HG03469 (cell line): ENCODE measurements around the gene FEZ2.

Experiments used
- ATAC-seq: cut with Tn5 transposase; IDR thresholded peaks from one replicate; pipeline ENCODE4 v1.9.1; 2021; ENCODE audit warnings: mild to moderate bottlenecking, moderate library complexity, moderate number of reproducible peaks; ENCODE audit not compliant: unreplicated experiment

Gene FEZ2

DNA sequence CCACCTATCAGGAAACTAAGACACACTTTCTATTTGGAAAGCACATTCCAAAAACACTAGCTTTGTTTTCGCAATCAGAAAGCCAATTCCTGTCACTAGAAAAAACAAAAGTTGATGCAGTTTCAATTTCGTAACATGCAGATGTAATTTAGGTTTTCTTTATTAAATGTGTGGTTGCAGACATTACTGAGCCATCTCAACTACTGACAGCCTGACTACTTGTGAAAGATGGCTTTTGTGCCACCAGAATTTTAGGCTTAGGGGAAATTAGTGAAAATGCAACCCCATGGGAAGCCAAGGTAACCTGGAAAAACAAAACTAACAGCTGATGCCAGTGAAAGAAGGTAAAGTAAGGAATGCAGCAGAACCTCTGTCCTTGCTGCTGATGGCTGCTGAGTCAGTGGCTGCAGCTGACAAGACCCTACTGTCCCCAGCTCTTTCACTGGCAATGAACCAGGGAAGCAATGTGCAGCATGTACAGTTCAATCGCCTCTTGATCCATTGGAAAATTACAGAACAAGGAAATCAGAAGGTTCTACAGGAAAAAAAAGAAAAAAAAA is 34.9 kb downstream of the FEZ2 start:
- no peak for ATAC-seq

DNA sequence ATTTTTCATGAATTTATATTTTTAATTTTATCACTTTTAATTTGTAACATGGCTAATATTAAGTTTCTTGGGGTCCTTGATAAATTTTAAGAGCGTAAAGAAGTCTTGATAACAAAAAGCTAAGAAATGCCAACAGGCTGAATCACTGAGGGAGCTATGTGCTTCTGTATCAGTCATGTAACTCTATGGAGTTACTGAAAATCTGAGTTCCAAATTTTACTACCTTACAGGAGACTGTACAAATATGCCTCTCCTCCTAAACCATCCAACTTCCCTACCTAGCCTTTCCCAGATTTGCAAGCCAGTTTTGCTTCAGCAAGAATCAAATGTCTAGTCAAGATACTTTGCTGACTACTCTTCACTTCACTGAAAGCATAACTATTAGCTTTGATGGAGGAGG is 35.7 kb downstream of the FEZ2 start:
- no peak for ATAC-seq

DNA sequence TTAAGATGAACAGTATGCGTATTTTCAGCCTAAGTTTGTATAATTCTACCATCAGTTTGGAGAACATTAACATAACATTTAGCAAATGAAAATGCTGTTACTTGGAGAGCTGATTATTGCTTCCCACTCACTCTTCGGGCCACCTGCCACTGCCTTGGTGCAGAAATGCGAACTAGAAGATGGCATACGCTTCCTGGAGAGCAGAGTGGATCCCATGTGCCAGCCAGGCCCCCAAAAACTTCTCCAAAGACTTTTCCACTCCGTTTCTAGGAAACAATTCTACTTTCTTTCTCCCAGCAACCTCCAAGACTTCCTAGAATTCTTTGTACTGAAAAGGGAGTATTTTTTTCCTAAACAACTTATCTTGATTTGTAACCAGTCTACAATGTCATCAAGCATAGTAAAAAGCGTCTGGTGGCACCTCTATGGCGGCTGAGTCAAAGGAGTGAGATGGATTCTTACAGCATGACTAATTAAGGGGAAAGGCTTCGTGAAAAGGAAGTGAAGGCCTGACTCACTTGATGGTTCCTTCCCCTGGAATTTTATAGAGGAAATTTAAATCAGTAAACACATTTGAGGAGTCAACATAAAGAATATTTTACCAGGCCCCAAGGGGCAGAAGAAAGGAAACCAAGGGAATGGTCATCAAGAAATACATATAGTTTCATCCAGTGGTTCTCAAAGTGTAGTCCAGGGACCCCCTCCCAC is 36.6 kb downstream of the FEZ2 start:
- ATAC-seq = no peak

DNA sequence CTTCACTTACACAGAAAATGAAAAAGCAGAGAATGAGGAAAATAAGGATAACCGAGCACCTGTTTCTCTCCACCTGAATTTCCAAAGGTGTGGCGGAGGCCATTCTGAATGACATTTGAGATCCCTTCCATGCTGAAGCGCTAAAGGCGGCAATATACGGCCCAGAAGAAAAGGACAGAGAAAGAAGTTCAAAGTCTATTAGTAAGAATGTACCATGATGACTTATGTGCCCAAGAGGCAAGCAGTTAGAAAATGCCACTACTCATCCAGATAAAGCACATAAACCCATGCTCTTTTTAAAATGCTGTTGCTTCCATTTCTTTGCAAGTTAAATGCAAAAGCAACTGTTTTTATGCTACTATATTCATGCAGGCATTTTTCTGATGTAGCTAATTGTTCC is 37.2 kb downstream of the FEZ2 start:
- no peak for ATAC-seq

DNA sequence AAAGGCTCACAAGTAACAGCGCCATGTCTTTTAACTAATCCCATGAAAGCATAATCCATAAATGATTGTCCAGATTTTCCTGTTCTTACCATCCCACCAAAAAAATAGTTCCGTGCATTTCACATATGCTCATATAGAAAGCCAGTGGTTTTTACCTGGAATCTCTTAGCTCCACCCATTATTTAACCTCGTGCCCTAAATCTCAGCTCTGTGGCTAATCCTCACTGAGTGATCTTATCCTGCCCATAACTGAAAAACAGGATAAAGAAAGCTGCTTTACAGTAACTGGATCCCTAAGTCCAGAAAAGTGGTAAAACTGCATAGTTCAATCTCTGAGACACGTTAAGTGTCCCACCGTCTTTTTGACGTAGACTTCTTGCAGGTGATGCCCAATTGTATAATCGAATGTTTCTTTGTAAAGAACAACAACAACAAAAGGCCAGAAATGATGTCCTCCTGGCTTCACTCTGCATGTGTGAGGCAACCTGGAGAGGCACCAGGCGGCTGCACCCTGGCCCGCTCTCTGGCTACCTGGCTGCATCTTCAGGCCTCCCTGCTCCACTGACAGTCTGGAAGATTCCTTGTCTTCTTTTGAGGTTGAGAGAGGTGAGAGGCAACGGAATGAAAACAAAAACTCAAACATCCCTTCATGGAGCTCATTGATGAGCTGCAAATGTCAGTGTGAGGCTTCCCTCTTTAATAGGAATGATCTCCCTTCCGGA is 38.6 kb downstream of the FEZ2 start:
- ATAC-seq = no peak

DNA sequence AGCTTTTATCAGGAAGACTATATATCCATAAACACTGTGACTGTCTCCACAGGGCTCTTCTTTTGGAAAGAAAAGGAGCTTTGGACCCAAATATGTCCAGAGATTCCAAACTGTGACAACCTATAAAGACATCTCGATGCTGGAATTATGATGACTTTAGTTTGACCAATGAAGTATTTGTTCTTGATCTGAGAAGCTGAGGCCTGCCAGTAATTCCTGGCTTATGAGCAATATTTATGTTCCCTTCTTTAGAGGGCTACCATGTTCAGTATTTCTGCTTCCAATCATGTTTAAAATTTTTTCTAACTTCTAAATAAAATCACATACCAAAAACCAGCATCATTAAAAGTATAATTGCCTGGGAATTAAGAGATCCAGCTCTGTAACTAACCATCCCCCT is 41.1 kb downstream of the FEZ2 start:
- ATAC-seq = no peak

DNA sequence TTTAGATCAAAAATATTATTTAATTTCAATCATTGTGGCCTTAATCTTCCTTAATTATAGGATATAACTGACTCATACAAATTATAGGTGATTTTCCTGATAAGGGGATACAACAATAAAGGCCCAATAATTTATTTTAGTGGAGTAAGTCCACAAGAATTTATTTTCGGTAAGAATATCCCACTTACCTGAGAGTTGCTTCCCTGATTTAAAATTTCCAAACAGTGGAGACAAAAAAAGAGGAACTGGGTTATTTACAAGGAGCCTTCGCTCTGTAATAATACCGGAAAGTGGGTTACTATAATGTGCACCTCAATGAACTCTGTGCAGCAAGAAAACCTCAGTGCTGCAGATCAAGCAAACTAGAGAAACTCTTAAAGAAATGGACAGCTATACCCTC is 42.2 kb downstream of the FEZ2 start:
- no peak for ATAC-seq

DNA sequence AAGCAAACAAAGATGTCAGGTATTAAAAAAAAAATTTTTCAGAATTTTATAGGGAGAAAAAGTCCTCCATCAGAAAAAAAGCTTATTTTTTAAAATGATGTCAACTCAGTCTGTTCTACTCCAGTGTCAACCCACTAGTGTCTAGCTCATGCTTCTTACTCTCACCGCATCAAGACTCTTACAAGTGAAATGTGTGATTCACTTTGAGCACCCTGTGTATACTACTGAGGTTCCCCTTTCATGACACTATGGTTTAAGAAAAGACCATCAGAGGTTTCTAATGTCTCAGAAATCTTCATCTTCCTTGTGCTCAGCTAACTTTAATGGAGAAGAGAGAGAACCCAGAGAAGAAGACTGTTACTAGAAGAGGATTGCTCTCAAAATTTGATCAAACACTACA is 43.4 kb downstream of the FEZ2 start:
- ATAC-seq = no peak

DNA sequence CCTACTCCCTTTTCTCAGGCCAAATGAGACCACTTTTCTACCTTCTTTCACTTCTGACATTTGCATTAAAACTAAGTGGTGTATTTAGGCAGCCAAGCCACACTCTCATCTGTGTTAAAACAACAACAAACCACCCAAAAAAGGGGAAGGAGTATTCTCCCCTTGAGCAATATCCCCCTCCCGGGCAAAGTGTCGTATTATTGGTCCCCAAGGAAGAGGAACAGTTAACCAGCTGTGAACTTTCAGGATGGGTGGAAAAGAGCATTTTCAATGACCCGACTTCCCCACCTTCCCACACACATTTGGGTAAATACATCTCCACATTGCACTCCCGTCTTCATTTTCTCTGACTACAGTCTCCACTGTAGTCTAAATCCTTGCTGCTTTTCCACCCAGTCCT is 44.3 kb downstream of the FEZ2 start:
- ATAC-seq = no peak

DNA sequence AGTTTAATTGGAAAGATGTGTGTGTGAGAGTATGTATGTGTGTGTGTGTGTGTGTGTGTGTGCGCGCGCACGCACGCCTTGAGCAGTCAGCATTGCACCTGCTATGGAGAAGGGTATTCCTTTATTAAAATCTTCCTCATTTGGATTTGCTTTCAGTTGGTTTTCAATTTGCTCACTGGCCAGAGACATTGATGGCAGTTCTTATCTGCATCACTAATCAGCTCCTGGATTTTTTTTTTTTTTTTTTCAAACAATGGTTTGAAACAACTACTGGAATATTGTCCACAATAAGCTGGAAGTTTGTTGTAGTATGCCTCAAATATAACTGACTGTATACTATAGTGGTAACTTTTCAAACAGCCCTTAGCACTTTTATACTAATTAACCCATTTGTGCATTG is 48.0 kb downstream of the FEZ2 start:
- no peak for ATAC-seq

DNA sequence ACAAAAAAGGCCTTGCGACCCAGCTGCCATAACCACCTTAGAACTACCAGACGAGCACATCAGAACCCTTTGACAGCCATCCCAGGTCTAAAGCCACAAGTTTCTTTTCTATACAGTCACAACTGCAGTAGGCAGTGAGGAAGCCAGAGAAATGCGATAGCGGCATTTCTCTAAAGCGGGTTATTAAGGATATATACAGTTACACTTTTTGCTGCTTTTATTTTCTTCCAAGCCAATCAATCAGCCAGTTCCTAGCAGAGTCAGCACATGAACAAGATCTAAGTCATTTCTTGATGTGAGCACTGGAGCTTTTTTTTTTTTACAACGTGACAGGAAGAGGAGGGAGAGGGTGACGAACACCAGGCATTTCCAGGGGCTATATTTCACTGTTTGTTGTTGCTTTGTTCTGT is 48.8 kb downstream of the FEZ2 start:
- ATAC-seq = no peak

DNA sequence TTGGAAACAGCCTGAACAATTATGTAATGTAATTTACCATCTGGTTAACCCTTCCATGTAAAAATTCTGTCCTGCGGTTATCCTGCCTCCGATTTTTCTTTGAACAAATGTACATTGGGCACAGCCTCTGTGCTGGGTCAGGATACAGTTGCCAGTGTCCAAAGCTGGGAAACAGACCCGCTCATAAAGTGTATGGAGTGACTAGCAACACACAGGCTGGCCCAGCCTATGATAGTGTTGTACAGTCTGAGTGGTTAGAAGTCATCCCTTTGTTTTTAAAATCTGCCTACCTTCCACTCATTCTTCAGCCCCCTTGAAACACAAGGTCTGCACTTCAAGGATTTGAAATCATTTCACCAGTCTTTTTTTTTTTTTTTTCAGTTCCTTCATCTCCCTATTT is 50.1 kb downstream of the FEZ2 start:
- no peak for ATAC-seq

DNA sequence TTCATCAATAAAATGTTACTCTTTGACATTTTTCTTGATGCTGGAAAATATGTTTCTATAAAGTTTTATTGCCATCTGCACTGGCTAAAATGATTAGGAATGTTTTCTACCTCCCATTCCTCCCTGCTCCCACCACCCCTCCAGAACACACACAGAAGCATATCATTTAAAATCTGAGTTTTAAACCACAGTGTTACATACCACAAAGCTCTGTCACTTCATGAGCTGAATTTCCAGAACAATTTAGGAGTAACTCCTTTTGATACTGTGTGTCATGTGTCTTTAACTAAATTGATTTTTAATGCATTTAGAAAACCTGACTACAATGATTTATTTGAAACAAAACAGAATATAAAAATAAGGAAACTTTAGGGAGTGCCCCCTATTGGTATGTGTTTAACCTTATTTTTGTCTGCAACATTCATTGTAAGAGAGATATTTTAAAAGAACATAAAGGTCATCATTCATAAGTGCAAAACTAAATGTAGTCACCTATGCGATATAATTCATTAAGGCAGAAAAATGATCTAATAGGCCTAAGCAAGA is 52.0 kb downstream of the FEZ2 start:
- ATAC-seq = no peak

DNA sequence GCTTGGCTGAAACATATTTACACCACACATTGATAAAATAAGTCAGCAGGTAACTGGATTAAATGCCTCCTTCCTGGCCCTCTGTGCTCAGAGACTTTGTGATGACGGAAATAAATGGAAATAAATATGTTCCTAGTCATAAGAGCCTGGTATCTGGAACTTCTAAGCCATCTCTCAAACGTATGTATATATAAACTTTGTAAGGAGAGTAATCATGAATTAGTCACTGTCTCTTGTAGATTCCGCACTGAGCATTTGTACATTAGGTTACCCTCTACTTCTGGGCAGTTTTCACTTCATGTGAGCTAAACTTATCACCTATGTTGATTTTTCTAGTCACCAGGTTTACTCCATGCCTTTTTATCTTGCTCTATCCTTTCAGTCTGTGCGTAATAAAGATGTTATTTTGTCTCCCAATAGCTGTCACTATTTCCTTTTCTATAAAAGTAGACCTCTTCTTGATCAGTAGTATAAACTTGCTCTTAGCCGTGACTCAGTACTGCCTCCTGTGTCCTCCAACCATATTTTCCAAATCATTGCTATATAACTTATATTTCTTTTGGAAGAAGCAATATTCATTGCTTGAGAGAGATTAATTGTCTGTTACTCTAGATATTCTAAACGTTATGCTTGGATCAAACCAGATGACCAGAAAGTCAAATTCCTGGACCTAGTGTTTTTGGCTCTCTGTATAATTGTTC is 53.2 kb downstream of the FEZ2 start:
- ATAC-seq = no peak

DNA sequence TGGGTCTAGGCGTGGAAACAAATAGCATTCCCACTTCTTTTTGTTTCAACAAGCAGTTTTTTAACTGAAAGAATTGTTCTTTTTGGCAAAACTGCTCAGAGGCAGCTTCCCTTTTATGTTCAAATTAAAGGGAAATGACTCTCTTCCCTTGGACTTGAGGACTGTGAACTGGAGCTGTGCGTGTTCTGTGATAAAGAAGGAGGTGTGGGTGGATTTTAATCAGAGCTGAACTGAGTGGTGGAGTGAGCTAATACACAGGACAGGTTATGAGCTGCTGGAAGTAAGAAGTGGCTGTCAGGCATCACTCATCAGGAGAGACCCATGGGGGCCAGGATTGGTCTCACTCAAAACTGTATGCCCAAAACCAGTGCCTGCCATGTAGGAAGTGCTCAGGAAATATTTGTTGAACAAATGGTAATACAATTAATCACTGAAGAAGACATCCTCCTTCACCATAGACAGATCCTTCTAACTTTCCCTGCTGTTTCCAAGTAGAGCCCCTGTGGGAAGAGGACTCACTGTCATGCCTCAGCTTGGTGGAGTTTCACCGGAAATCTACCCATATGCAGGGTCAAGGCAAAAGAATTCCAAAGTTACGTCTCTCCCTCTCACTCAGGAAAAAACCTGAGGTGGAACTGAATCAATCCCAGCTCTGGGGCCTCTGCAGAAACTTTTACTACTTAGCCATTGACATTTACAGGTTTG is 55.9 kb downstream of the FEZ2 start:
- ATAC-seq = no peak

DNA sequence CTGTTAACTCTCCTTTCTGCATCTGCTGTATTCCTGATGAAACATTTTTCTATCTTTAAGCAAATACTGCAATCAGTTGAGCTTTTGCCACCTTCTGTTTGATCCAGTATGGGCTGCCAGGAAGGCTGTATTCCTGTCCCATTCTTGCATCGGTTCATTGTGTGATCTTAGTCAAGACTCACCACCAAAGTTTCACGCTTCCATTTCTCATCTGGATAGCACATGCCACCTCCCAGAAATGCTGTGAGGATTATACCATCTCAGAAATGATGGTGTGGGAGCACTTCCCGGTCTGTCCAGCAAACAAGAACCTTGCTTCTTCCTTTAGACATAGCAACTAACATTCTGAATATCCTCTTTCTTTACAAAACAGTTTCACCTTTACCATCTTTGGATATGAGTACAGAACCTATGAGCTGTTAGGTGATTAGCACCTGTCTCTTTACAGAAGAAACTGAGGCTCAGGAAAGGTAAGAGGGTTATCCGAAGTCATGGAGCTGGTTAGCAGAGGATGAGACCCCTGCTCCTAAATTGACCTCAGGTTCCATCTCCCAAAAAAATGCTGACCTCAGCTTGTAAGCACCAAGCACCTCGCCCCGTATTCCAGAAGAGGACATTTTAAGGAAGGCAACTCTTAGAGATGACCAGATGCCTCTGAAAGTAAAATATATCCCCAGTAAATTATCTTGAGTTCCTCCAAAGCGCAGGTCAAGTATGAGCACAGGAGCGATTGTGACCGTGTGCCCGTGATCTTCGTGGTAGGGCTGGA is 56.8 kb downstream of the FEZ2 start:
- ATAC-seq = no peak

DNA sequence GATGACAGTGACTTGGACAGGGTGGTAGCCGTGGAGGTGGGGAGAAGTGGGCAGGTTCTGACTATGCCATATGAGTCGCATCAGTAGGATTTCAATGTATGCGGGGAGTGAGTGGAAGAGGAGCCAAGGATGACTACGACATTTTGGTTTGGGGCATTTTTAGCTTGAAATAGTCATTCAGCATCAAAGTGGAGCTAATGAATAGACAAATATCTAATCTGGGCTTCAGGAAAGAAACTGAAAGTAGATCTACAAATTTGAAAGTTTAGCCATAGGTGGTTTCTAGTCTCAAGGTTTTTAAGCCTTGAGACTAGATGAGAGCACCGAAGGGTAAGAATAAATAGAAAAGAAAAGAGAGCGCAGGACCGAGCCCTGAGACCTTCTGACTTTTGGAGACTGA is 58.3 kb downstream of the FEZ2 start:
- peak; percentile 70 for ATAC-seq

DNA sequence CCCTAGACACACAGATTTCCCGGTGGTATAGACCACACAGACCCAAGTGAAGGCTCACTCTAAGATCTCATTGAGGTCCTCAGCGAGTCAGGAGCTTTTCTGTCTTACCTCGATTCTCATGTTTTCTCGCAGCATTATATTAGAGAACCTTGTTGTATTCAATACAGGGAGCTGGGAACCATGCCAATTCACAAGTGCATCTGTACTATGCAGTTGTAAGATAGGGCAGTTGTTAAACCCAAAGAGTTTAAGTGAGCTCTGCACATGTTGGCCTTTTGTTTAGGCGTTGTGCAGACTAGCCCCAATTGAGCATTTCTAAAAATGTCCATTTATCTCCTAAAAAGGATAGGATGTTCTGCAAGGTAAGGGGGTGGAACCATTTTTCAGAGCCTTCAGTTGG is 59.6 kb downstream of the FEZ2 start:
- no peak for ATAC-seq

DNA sequence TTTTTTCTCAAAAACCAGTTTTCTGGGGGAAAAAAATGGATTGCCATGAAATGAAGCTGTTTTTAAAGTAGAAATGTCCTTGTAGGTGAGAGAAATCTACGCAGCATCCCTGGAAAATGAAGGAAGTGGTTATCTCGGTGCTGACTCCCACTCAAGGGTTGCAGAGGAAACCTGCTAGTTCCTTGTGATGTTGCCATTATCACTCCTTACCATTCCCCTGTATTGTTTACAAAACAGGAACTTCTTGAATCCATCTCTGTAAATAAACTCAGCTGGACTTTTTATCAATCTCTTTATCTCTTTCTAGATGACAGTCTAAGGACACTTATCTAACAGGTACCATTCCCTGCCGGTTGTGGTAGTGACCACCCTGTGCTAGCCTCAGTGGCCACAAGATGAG is 61.2 kb downstream of the FEZ2 start:
- ATAC-seq = no peak

DNA sequence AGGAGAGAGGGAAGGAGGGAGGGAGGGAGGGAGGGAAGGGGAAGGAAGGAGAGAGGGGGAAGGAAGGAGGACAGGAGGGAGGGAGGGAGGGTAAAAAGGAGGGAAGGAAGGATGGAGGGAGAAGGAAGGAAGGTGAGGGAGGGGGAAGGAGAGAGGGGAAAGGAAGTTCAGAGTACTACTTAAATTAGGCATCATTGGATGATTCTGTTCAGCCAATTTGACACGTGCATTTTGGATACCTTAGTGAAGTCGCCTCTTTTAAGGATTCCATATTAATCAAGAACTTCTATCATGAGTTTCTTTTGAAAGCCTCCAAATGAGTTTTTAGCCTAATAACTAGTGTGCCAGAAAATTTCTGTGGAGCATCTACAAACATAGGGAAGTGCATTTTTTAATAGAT is 62.9 kb downstream of the FEZ2 start:
- ATAC-seq = no peak
